ENCODE measurements around the gene STEAP3.
"Not testable (repeated sequence)": the region's sequence is repeated elsewhere in the genome, so short reads cannot be mapped to it uniquely, and the experiment has no call there.

STEAP3 gene

DNA sequence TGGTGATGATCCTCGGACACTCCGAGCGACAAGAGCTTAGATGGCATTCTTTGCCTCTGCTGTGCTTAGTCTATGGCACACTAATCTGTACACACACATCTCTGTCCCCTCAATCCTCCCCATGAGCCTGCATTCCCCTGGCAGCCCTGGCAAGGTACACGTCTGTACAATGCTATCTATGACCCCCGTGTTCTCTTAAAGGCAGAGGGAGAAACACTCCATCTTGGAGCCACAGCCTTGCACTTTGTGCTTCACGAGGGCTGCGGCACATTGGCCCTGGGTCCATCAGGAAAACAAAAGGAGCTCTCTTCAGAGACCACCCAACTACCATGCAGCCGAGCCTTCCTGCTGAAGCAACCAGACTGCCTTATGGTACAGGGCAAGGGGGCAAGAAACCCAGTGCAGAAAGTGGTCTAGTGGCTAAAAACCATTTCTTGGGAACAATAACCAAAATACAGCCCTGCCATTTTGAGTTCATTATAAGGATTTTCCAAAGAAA, 42.5 kb downstream of the STEAP3 start:
- no peak for DNase-seq

DNA sequence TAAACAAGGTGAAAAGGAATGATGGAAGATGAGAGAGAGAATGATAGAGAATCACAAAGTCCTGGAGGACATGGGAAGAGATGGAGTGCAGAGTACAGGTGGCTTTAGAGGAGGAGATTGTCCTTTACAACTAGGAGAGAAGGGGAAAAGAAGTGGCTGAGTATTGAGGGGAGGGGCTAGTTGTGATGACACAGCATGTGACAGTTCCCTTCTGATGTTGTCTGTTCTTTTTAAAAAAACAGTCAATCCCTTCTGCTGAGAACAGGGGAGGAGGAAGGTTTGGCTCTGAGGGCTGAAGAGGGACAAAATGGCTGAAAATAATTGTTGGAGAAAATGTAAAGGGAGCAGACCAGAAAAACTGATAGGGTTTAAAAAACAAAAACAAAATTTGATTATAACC, 44.0 kb downstream of the STEAP3 start:
- no peak for DNase-seq

GRCh38 chr2:119276864-119277263, 53.2 kb downstream of the STEAP3 start:
- no peak for DNase-seq

DNA sequence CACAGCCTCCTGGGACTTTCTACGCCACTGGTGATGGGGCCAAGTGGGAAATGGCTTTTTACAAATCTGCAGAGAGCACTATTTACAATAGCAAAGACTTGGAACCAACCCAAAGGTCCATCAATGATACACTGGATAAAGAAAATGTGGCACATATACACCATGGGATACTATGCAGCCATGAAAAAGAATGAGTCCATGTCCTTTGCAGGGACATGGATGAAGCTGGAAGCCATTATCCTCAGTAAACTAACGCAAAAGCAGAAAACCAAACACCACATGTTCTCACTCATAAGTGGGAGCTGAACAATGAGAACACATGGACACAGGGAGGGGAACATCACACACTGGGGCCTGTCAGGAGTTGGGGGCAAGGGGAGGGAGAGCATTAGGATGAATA, 54.8 kb downstream of the STEAP3 start:
- DNase-seq = not testable (repeated sequence)

GRCh38 chr2:119278946-119279345, 55.3 kb downstream of the STEAP3 start:
- no peak for DNase-seq

DNA sequence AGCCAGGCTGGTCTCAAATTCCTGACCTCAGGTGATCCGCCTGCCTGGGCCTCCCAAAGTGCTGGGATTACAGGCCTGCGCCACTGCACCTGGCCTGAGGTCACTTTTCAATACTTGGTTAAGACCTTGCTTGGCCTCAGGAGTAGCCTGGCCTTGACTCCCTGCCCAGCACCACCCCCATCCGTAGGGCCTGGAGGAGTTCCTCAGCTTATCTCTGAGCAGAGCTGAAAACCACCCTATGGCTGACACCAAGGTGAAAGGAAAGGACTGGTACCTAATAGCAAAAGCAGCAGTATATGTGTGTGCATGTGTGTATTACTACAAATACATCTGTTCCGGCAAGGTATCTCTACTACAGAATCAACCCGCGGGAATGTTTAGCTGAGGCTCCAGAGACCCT, 56.0 kb downstream of the STEAP3 start:
- DNase-seq = no peak

- no peak for DNase-seq
Observed at GRCh38 chr2:119280680-119281079, 57.0 kb downstream of the STEAP3 start.

DNA sequence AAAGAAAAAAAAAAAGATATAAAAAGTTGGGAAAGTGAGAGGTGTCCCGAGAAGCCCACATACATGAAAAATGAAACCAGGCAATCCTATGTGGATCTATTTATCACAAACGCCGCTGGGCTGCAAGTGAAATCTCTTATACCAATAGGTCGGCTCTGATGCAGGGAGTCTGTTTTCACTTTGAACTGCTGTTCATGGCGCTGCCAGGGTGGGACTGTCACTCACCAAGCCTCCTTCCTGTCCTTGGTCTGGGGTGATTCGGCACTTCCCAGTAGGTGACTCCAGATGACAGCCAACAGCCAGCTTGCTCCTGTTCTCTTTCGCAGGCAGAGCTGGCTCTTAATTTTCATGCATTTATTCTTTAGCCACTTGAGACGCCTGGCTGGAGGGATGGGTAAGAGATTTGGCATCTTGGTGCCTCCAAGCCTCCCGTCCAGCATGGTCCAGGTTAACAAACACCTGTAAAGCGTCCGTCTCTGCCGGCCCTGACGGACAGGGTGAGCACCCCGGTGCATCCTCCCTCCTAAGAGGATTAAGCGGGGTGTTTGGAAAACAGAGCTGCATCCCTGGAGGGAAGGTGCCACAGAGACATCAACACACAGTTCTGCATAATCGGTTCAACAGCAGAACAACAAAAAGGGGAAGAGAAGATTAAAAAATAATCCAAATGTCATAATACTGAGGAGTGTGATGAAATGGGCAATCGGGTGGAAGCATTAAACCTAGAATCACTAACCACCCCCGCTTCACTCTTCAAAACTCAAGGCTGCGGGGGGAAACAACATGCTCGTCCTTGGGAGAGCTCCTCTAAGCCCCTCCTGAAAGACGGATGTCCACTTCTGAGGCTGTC, 58.7 kb downstream of the STEAP3 start:
- no peak for DNase-seq

GRCh38 chr2:119282996-119283511, 59.4 kb downstream of the STEAP3 start:
- peak; percentile 21 for DNase-seq

DNA sequence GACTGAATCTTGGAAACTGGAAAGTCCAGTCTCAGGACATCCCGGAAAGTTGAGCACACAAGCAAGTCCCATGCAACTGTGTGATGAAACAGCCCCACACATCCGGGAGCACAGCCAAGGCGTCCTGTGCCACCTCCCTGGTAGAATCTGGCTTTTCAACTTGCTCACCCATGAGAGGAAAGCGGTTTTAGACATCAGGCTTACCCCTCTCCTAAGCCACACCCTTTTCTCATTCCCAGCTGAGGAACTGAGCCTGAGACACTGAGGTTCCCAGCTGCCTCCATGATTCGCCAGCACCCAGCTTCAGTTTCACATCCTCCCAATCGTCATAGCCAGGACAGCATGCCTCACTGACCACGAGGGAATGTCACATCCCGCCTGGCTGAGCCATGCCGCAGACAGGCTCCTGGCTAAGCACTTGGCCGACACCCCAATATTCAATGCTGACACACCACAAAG, 60.3 kb downstream of the STEAP3 start:
- DNase-seq = peak; percentile 38

- no peak for DNase-seq
Observed at GRCh38 chr2:119286661-119287060, 63.0 kb downstream of the STEAP3 start.

DNA sequence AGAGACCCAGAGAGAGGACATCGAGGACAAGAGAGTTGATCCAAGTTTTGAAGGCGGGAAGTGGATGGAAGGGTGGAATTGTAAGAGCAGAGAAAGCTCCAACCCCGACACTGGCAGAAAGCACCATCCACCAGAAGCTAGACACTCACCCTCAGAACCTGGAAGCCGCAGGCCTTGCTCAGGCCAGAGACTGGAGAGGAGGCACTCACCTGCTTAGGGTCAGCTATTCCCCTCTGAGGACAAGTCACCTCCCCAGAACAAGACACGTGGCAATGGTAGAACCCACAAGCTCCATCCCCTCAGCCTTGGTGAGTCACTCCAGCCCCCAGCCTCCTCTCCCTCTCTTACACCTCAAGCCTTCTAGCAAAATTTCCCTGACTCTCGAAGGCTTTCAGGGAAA, 64.9 kb downstream of the STEAP3 start:
- DNase-seq = no peak

DNA sequence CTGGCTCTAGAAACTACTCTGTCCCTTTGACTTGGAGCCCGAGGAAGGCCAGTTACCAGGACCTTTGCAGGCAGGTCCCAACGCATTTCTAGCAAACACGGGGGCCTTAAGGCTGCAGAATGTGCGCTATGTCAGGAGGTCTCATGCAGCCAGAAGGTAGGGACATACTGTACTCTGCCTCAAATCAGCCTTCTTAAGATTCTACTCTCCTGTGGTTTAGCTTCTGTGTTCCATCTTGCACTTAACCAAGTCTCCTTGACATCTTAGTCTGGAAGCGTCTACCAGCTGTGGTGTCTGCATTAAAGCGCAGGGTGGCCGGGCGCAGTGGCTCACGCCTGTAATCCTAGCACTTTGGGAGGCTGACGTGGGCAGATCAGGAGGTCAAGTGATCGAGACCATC, 65.5 kb downstream of the STEAP3 start:
- no peak for DNase-seq

DNA sequence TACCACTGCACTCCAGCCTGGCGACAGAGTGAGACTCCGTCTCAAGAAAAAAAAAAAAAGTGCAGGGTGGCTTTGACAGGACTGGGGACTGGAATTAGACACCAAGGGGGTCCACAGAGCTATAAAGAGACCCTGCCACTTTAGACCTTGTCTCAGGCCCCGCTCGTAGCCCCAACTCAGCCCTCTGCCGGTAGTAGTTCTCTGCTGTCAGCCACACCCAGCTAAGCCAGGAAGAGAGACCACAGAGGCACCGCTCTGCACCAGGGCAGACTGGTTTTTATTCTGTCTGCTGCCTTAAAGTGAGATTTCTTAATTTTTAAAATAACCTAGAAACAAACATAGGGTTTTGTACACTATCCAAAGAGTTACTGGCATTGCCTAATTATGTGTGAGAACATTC, 66.0 kb downstream of the STEAP3 start:
- DNase-seq = no peak

DNA sequence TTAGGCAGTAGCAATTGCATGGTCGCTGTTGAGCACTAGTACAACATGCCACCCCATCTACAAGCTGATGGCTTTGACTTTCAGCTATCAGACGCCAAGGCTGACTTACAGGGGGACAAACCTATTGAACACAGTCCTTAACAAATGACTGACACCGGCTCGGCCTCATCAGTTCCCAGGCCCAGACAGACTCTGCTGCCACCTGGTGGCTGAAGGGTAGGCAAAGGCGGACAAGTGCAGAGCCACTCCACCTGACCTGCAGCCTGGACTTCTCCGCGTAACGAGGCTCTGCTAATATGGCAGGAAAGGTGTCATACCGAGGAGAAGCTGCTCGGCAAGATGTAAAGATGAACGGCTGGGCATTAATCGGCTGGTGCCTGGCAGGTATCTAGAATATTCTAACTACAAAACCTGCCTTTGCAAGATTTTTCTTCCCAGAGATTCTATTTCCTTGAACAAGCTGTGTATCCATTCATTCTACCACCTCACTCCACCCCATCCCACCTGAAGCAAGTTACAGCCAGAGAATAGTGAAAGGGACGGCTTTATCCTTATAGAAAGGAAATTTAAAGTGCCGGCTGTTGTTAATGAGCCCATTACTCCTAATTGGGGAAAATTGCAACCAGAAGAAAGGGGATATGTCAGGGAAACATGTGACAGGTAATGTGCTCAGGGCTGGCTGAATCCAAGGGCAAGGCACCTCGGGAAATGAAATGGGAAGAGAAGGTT, 67.4 kb downstream of the STEAP3 start:
- no peak for DNase-seq

DNA sequence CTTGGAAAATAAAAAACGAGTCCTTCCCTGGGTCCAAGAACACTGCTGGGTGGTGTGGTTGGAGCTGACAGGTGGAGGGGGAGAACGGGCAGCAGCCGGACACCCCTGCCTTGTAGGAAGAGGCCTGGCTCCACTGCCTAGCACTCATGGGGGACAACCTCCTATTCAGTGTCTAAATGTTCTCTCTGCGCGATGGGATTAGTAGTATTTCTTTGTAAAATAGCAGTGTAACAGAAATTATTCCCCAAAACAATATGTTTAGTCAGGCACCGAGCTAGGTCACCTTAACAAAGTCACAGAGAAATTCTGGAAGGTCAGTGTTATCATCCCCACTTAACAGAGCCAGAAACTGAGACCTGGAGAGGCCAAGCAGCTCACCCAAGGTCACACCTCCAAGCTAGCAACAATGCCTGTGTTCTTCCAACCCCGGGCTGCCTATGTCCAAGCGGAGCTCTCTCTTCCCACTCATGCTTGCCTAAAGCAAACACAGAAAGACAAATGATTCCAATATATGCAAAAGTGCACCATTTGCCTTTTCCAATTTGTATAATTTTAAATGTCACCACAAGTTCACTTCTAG, 68.0 kb downstream of the STEAP3 start:
- DNase-seq = no peak

DNA sequence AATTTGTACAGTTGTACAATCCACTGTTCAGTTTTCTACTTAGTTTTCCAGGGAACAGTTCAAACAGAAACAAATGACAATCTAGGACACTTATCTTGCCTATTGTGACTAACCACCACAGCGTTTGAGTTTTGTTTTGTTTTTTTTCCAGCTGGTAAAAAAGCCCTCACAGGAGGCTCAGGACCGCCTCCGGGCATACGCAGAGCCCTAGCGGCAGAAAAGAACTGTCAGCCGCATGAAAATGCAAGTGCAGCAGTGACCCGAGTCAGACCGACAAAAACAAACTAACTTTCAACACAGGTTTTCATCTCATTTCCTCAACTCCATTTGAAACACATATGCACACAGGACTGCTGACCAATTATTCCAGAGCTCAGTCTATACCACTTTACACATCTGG, 68.6 kb downstream of the STEAP3 start:
- DNase-seq = no peak

DNA sequence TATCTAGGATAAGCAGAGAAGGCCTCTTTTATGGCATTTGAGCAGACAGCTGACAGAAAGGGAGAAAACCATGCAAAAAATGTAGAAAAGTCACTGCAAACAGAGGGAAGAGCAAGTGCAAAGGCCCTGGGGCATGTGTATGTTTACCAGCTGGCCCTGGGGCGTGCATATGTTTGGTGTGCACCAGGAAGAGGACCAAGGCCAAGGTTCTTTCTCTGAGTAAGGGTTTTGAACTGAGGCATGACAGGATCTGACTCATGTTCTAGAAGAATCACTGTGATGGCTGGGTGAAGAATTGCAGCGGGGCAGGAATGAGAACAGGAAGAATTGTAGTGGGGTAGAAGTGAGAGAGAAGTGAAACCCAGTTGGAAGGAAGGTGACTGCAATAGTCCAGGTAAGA, 69.6 kb downstream of the STEAP3 start:
- no peak for DNase-seq

- no peak for DNase-seq
Observed at GRCh38 chr2:119293900-119294299, 70.3 kb downstream of the STEAP3 start.

GRCh38 chr2:119294671-119295070, 71.0 kb downstream of the STEAP3 start:
- DNase-seq = no peak

DNA sequence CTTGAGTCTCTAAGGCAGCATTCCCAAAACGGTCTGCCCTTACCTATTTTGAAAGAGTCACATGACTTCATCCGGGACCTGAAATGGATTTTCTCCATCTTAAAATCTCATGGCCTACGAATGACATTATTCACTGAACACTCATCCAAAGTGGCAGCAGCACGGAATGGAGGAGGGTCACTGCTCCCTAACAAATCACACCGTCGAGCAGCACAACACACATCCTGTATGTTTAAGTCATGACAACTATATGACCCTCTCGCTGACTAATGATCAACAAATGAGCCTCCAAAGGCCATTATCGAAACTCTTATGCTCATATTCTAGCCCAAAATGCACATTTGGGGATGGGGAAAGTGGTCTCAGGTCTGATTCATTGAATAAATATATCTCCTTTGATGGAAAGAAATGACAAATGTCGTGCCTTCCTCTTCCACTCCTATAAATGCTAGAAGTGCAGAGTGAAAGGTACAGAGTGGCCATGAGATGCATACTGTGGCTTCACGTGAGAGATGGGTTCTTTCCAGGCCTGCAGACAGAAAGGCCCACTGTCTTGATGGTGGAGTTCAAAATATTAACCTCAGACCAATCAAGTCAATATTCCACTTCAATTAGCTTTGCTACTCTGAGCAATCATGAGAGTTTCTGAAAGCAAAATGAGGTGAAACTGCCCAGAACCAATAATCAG, 72.2 kb downstream of the STEAP3 start:
- DNase-seq = no peak

GRCh38 chr2:119301413-119301812, 77.8 kb downstream of the STEAP3 start:
- no peak for DNase-seq

GRCh38 chr2:119304847-119305246, 81.2 kb downstream of the STEAP3 start:
- no peak for DNase-seq

All from GOT3 (cell line).